Pancreas (tissue), 10 donors: ENCODE measurements around the gene CAPG. TPM values are rescaled to one million over a fixed set of nuclear protein-coding genes. Genes with fewer than 3 reads are reported as not detected.
A peak's percentile ranks its signal among the peaks of the same experiment; 100 is the strongest.

Experiments
- ATAC-seq, 4 donors: fragments of 200-7000 bp; cut with Tn5 transposase; one replicate each; pipeline versions ENCODE4 v1.8.0 to v1.9.1; 2020; ENCODE audit warnings: mild to moderate bottlenecking in 4 of 4, moderate library complexity in 4 of 4
- DNase-seq, 6 donors: peaks; one replicate each; pipeline ENCODE4 v3.0.0-alpha.2; 2020
- FAIRE-seq: peaks from 2 replicates; lab custom pipeline; 2012; peaks lifted over from hg19 to GRCh38; lab: Jason Lieb, UNC
- H3K27ac ChIP-seq, 4 donors: fragments of 200-600 bp; sonication (generic); 1 replicate in 3 of 4; 2 replicates in 1 of 4; pipeline versions ENCODE4 v1.5.0 to v1.8.0; 2020
- H3K27me3 ChIP-seq, 4 donors: fragments of 200-600 bp; one replicate each; pipeline ENCODE4 v1.8.0; 2021
- H3K36me3 ChIP-seq, 3 donors: fragments of 200-600 bp; sonication (generic) in 1 of 3; one replicate each; pipeline versions ENCODE4 v1.5.0 to v1.8.0; 2020 to 2021
- H3K4me1 ChIP-seq, 3 donors: fragments of 200-600 bp; one replicate each; pipeline ENCODE4 v1.8.0; 2021
- H3K4me3 ChIP-seq, 4 donors: fragments of 200-600 bp; sonication (generic) in 2 of 4; one replicate each; pipeline versions ENCODE4 v1.5.0 to v1.8.0; 2020 to 2021
- H3K9me3 ChIP-seq, 4 donors: fragments of 200-600 bp; one replicate each; pipeline ENCODE4 v1.8.0; 2021
- whole genome bisulfite sequencing, 2 donors: extraction: QIAGEN DNeasy Blood & Tissue Kit; methylation state at CpG; one replicate each; pipeline ENCODE4 v1.1.7; 2013; 5-methylcytosine and 5-hydroxymethylcytosine counted together
- intact Hi-C, 3 donors: fragments of 100-400 bp; cut with DNase I; formaldehyde crosslinking; loops; one replicate each; pipeline versions ENCODE4 v1.11.1 to v1.14.2; 2022
- polyA plus RNA-seq, 2 donors: library from polyadenylated mRNA; stranded (reverse); fragments of 200-250 nt; gene quantifications; one replicate each; pipeline ENCODE4 v1.2.3, GENCODE V29; 2013
- total RNA-seq, 6 donors: library from RNA; stranded (reverse); fragmentation: NEBNext Ultra II Directional in 4 of 6; extraction: Animal tissue kit (Norgen Biotek cat#: 25700) in 4 of 6; gene quantifications; one replicate each; pipeline versions ENCODE4 v1.2.1 to v1.2.4, GENCODE V29; 2021 to 2023
- TF ChIP-seq, protein P1 (sequence below), 4 donors: fragments of 200-600 bp; sonication (generic) in 3 of 4; IDR thresholded peaks; one replicate each; pipeline versions ENCODE4 v1.5.0 to v1.8.0; 2021; ENCODE audit warnings: antibody characterized with exemption in 4 of 4
- donor health status: healthy with polysubstance abuse.
- donor health status: DM: no; HTN: no; CAD: no; lungs with moderate emphysema.
- donor health status: DM: no; HTN: no; CAD: no.
- donor health status: control.
- donor health status: control.
- donor health status: Bipolar disorder and iron deficiency.
- donor health status: DM: yes; HTN: yes; CAD: no.
- donor health status: DM: no; HTN: no; CAD: no.
- donor health status: DM: no; HTN: no; CAD: no.
- donor health status: DM: yes; HTN: yes; CAD: no.

CAPG gene
- total and polyA plus RNA-seq, 8 donors = 10.9 to 111 (median 37.5) TPM

DNA sequence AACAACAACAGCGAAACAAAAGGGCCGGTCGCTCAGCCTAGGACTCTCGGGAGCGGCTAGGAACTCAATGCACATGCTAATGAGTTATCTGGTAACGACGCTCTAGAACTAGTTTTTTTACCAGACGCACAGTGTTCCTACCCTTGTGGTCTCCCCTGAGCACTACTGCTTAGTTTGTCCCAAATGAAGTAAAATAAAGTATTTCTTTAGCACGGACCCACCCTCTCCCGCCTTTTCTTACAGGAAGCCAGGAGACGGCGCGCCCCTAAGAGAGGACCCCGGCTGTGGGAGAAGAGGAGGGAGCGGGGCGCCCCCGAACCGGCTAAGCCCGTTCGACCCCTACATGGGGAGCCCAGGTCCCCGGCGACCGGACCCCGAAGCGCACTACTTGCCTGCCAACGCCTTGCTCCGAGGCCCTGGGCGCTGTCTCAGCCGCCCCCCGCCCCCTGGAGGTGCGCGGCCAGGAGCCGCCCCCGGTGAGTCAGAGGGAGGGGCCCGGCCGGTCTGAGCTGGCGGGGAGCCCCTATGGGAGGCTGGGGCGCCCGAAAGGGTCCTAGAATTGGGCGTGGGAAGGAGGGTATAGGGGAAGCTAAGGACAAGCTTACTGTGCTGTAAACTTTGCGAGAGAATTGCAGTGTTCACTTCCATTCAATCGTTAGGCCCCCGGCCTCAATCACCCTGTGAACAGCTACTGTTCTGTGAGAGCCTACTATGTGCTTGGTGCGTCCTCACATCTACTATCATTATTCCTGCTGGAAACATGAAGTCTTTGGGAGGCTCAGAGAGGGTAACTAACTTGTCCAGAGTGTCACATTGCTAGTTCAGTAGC, 3.6 kb upstream of the CAPG start:
- Histone ChIP-seq H3K36me3 (no peaks in the 10 kb centered on the region), H3K9me3 (no peaks in the 10 kb centered on the region), H3K27ac (peak overlapping the region; percentile 8 to 61 (median 22)), H3K4me1 (peaks cover under 1 to 5% (median 4%) of the 10 kb centered on the region in 3 donors), H3K27me3 (no peaks in the 10 kb centered on the region), H3K4me3 (peak overlapping the region; percentile 24 to 77 (median 42))
- ATAC-seq = peak; percentile 57 to 74 (median 68)
- no peak for FAIRE-seq
- DNase-seq = peak in 4 of 6 donors; percentile 56 to 82 (median 68)
- intact Hi-C loops = no loop called here
- TF ChIP-seq, protein P1, sequence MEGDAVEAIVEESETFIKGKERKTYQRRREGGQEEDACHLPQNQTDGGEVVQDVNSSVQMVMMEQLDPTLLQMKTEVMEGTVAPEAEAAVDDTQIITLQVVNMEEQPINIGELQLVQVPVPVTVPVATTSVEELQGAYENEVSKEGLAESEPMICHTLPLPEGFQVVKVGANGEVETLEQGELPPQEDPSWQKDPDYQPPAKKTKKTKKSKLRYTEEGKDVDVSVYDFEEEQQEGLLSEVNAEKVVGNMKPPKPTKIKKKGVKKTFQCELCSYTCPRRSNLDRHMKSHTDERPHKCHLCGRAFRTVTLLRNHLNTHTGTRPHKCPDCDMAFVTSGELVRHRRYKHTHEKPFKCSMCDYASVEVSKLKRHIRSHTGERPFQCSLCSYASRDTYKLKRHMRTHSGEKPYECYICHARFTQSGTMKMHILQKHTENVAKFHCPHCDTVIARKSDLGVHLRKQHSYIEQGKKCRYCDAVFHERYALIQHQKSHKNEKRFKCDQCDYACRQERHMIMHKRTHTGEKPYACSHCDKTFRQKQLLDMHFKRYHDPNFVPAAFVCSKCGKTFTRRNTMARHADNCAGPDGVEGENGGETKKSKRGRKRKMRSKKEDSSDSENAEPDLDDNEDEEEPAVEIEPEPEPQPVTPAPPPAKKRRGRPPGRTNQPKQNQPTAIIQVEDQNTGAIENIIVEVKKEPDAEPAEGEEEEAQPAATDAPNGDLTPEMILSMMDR (IDR thresholded peaks at IDR 0.05) = no peak
- WGBS, 2 donors = 4 to 6% methylated on average over 44 of the region's 44 CpGs

DNA sequence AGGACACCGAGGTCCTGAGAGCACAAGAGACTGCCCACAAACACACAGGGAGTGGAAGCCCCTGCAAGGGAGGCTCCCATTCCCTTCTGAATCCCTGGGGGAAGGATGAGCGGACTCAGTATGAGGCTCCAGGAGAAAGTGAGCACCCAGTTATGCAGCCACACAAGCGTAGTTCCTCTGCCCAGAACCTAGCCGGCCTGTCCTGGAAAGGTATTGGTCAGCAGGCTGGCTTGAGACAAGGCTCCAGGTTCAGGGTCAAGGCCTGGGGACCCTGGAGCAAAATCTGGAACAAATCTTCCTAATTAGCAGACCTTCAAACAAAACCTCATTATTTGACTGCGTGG, 1.2 kb upstream of the CAPG start:
- Histone ChIP-seq H3K4me3 (no peak overlapping the region), H3K4me1 (no peaks in the 10 kb centered on the region), H3K27ac (no peak overlapping the region), H3K9me3 (no peaks in the 10 kb centered on the region), H3K36me3 (no peaks in the 10 kb centered on the region), H3K27me3 (no peaks in the 10 kb centered on the region)
- FAIRE-seq = no peak
- WGBS, 2 donors = 89 to 95% methylated on average over 5 of the region's 5 CpGs
- ATAC-seq = no peak
- intact Hi-C loops = no loop called here
- peak in 1 of 6 donors; percentile 24 for DNase-seq
- TF ChIP-seq, protein P1 (IDR thresholded peaks at IDR 0.05) = no peak

DNA sequence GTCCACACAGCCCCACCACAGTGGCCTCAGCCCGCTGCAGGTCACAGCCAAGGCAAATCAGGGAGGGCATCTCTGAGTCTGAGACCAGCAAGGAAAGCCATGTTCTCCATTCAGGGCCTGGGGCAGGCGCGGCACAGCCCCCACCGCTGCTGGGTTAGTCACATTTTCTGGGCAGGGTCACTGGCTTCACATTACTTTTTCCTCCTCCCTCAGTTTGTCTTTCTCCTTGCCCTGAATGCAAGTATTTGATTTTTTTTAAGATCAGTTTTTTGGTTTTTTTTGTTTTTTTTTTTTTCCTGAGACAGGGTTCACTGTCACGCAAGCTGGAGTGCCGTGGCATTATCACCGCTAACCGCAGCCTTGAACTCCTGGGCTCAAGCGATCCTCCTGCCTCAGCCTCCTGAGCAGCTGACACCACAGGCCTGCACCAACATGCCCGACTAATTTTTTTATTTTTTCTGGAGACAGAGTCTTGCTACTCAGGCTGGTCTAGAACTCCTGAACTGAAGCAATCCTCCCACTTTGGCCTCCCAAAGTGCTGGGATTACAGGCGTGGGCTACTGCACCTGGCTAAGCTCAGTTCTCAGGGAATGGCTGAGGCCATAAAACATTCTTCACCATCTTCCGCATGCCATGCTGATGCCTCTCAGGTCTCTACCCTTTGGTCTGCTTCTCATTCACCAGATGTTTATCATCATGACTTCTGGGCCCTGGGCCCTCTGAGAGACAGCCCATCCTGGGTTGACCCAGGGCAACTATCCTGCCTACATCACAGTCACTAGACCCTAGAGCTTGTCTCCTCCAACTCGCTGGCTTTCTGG, 628 bp upstream of the CAPG start:
- H3K27me3 ChIP-seq = no peaks in the 10 kb centered on the region
- no peak overlapping the region for H3K4me3 ChIP-seq
- peak in 1 of 6 donors; percentile 14 for DNase-seq
- FAIRE-seq = no peak
- TF ChIP-seq, protein P1 (IDR thresholded peaks at IDR 0.05) = no peak
- no peaks in the 10 kb centered on the region for H3K36me3 ChIP-seq
- intact Hi-C loops = no loop called here
- 89 to 94% methylated on average over 13 of the region's 13 CpGs for WGBS, 2 donors
- ATAC-seq = no peak
- no peaks in the 10 kb centered on the region for H3K4me1 ChIP-seq
- peak overlapping the region in 1 of 4 donors; percentile 28 for H3K27ac ChIP-seq
- no peaks in the 10 kb centered on the region for H3K9me3 ChIP-seq

DNA sequence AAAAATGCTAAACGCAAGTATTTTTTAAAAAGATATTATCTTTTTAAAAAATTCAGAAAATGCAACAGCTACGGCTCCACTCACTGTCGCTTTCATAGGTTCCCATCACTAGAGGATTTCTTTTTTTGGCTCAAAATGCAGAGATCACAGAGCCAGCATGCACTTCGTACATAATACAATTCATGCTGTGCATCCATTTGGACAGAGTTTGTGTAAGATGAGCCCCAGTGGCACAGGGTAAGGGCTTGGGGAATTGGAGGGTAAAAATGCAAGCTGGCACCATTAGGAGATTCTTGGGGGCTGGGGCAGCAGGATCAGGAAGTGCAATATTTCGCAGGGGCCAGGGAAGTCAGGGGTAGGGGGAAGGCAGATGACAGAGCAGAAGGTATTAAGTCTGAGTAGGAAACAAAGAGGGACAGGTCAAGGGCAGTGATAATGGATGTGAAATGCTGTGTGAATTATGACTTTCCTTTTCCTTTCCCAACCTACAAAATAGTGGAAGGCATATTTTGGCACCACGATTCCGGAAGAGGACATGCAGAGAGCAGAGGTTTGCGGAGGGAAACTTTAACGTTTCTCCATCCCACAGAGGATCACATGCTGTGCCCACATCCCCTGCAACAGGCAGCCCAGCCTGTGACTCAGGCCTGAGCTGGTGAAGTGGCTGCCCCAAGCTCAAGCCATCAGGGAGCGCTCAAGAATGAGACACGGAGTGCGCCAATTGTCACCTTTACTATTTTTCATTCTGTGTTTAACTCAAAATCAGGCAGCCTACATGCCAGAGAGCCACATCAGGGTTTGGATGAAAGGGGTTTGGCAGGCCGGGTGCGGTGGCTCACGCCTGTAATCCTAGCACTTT, 4.7 kb downstream of the CAPG start:
- FAIRE-seq (no peak), ATAC-seq (peak in 3 of 4 donors; percentile 31 to 73 (median 69)), DNase-seq (peak in 1 of 6 donors; percentile 61)
- no peaks in the 10 kb centered on the region for H3K27me3 ChIP-seq
- H3K36me3 ChIP-seq = no peaks in the 10 kb centered on the region
- H3K9me3 ChIP-seq = no peaks in the 10 kb centered on the region
- intact Hi-C loops = no loop called here
- H3K4me1 ChIP-seq = no peaks in the 10 kb centered on the region
- H3K27ac ChIP-seq = peak overlapping the region in 2 of 4 donors; percentile 12 to 36
- no peak overlapping the region for H3K4me3 ChIP-seq
- TF ChIP-seq, protein P1 (IDR thresholded peaks at IDR 0.05) = no peak
- WGBS, 2 donors = 85 to 87% methylated on average over 15 of the region's 15 CpGs
